Choroid plexus epithelial cell (primary cell): ENCODE measurements around the gene CUEDC1.
A peak's percentile ranks its signal among the peaks of the same experiment; 100 is the strongest.
"Not testable (repeated sequence)": the region's sequence is repeated elsewhere in the genome, so short reads cannot be mapped to it uniquely, and the experiment has no call there.

Experiments used
- DNase-seq: peaks from one replicate; pipeline ENCODE4 v3.0.0-alpha.2; 2010; ENCODE audit warnings: low read depth
- H3K4me3 ChIP-seq: 2 replicates; pipeline ENCODE4 v1.5.1; 2011; ENCODE audit warnings: low read depth, mild to moderate bottlenecking, control low read depth, low read length, moderate library complexity
- CTCF ChIP-seq: conservative IDR thresholded peaks from 2 replicates; pipeline ENCODE4 v1.5.1; 2011; ENCODE audit warnings: low read depth, mild to moderate bottlenecking, control low read depth, inconsistent platforms, low read length, moderate library complexity

CUEDC1 gene

GRCh38 chr17:57926723-57927047 is 28.5 kb downstream of the CUEDC1 start:
- H3K4me3 ChIP-seq, result no peak overlapping the region
- DNase-seq, result no peak
- no peak for TF ChIP-seq CTCF

- no peak overlapping the region for H3K4me3 ChIP-seq
- no peak for TF ChIP-seq CTCF
- DNase-seq, result no peak
Observed at GRCh38 chr17:57925361-57925990, 29.7 kb downstream of the CUEDC1 start.

GRCh38 chr17:57924677-57925076 is 30.5 kb downstream of the CUEDC1 start:
- no peak overlapping the region for H3K4me3 ChIP-seq
- DNase-seq, result no peak
- no peak for TF ChIP-seq CTCF

GRCh38 chr17:57923182-57923872 is 31.9 kb downstream of the CUEDC1 start:
- no peak for DNase-seq
- no peak for TF ChIP-seq CTCF

GRCh38 chr17:57922745-57923144 is 32.5 kb downstream of the CUEDC1 start:
- DNase-seq, H3K4me3 ChIP-seq: not testable (repeated sequence)

More at GRCh38 chr17:57923182-57923872, 31.9 kb downstream of the CUEDC1 start:
- no peak overlapping the region for H3K4me3 ChIP-seq

GRCh38 chr17:57920916-57921703 is 34.1 kb downstream of the CUEDC1 start:
- DNase-seq, result peak; percentile 58
- TF ChIP-seq CTCF, result no peak
- no peak overlapping the region for H3K4me3 ChIP-seq

GRCh38 chr17:57919918-57920317 is 35.3 kb downstream of the CUEDC1 start:
- TF ChIP-seq CTCF, result no peak
- no peak for DNase-seq

More at GRCh38 chr17:57919918-57920317, 35.3 kb downstream of the CUEDC1 start:
- H3K4me3 ChIP-seq, result no peak overlapping the region
